GM19463 (cell line): ENCODE results near the gene PCP4L1.
"Not testable (repeated sequence)": the region's sequence is repeated elsewhere in the genome, so short reads cannot be mapped to it uniquely, and the experiment has no call there.

ENCODE experiments used
- ATAC-seq: cut with Tn5 transposase; IDR thresholded peaks from one replicate; pipeline ENCODE4 v1.9.1; 2021; ENCODE audit warnings: mild to moderate bottlenecking, moderate library complexity; ENCODE audit not compliant: unreplicated experiment

Gene PCP4L1

GRCh38 chr1:161227196-161227871 lies 31.2 kb upstream of the PCP4L1 start:
- ATAC-seq, result peak; percentile 40

- no peak for ATAC-seq
Observed at GRCh38 chr1:161228032-161228431, 30.5 kb upstream of the PCP4L1 start.

- ATAC-seq, result no peak
Observed at GRCh38 chr1:161229896-161230295, 28.6 kb upstream of the PCP4L1 start.

- no peak for ATAC-seq
Observed at GRCh38 chr1:161230762-161231161, 27.8 kb upstream of the PCP4L1 start.

- ATAC-seq, result no peak
Observed at GRCh38 chr1:161233102-161233501, 25.4 kb upstream of the PCP4L1 start.

GRCh38 chr1:161235957-161236775 lies 22.4 kb upstream of the PCP4L1 start:
- ATAC-seq, result no peak

GRCh38 chr1:161238039-161238473 lies 20.5 kb upstream of the PCP4L1 start, which contains the start of gene NR1I3:
TSS of gene NR1I3 (minus strand) at chr1:161238203. CDS start at chr1:161236565, 1,638 bp downstream.
- ATAC-seq, result no peak

- no peak for ATAC-seq
Observed at GRCh38 chr1:161241682-161242081, 16.9 kb upstream of the PCP4L1 start.

- ATAC-seq, result no peak
Observed at GRCh38 chr1:161242313-161242712, 16.2 kb upstream of the PCP4L1 start.

- no peak for ATAC-seq
Observed at GRCh38 chr1:161244888-161245287, 13.7 kb upstream of the PCP4L1 start.

- not testable (repeated sequence) for ATAC-seq
Observed at GRCh38 chr1:161250100-161250499, 8.4 kb upstream of the PCP4L1 start.

- ATAC-seq, result no peak
Observed at GRCh38 chr1:161250829-161251228, 7.7 kb upstream of the PCP4L1 start.

GRCh38 chr1:161251579-161251978 lies 7.0 kb upstream of the PCP4L1 start:
- no peak for ATAC-seq

GRCh38 chr1:161255302-161255701 lies 3.2 kb upstream of the PCP4L1 start:
- not testable (repeated sequence) for ATAC-seq

GRCh38 chr1:161255955-161256520 lies 2.5 kb upstream of the PCP4L1 start:
- not testable (repeated sequence) for ATAC-seq

GRCh38 chr1:161257109-161257508 lies 1.4 kb upstream of the PCP4L1 start:
- ATAC-seq, result not testable (repeated sequence)

- no peak for ATAC-seq
Observed at GRCh38 chr1:161259345-161259702, 779 bp downstream of the PCP4L1 start.

- ATAC-seq, result no peak
Observed at GRCh38 chr1:161259765-161260164, 1.2 kb downstream of the PCP4L1 start.

- no peak for ATAC-seq
Observed at GRCh38 chr1:161260376-161261260, 2.1 kb downstream of the PCP4L1 start.

GRCh38 chr1:161261261-161262235 lies 3.0 kb downstream of the PCP4L1 start:
- no peak for ATAC-seq
